Stomach (tissue), 9 donors: ENCODE data around the gene MLST8. TPM values are rescaled to one million over a fixed set of nuclear protein-coding genes. Genes with fewer than 3 reads are reported as not detected.
A peak's percentile ranks its signal among the peaks of the same experiment; 100 is the strongest.

Experiments
- DNase-seq, 2 donors: peaks; one replicate each; pipeline versions ENCODE4 v3.0.0 to v3.0.0-alpha.2; 2013 to 2019
- H3K27ac ChIP-seq, 5 donors: fragments of 200-600 bp in 4 of 5; sonication (generic) in 4 of 5; one replicate each; pipeline ENCODE4 v1.5.1; 2013 to 2019; ENCODE audit warnings: mild to moderate bottlenecking in 1 of 5, moderate library complexity in 1 of 5
- H3K27me3 ChIP-seq, 3 donors: fragments of 200-600 bp; sonication (generic); one replicate each; pipeline ENCODE4 v1.5.1; 2017 to 2019; ENCODE audit warnings: mixed run types in 1 of 3
- H3K36me3 ChIP-seq, 4 donors: fragments of 200-600 bp; sonication (generic); 1 replicate in 3 of 4; 2 replicates in 1 of 4; pipeline ENCODE4 v1.5.1; 2016 to 2019
- H3K4me1 ChIP-seq, 4 donors: fragments of 200-600 bp; sonication (generic); one replicate each; pipeline ENCODE4 v1.5.1; 2016 to 2019
- H3K4me3 ChIP-seq, 4 donors: fragments of 200-600 bp; sonication (generic) in 3 of 4; one replicate each; pipeline ENCODE4 v1.5.1; 2016 to 2019; ENCODE audit warnings: mild to moderate bottlenecking in 1 of 4
- H3K9me3 ChIP-seq, 4 donors: fragments of 200-600 bp; sonication (generic); one replicate each; pipeline ENCODE4 v1.5.1; 2016 to 2019
- CTCF ChIP-seq, 7 experiments: fragments of 450-650 bp in 4 of 7; fragments of 200-600 bp in 3 of 7; sonication (generic) in 3 of 7; IDR thresholded peaks; one replicate each; pipeline ENCODE4 v1.5.1; 2016 to 2019; ENCODE audit warnings: antibody characterized with exemption in 7 of 7, control low read depth in 2 of 7, mild to moderate bottlenecking in 1 of 7
- EP300 ChIP-seq: sonication (generic); formaldehyde crosslinking; IDR thresholded peaks from one replicate; pipeline ENCODE4 v1.6.1; 2017; ENCODE audit warnings: antibody characterized with exemption
- POLR2A ChIP-seq, 4 donors: fragments of 450-650 bp; IDR thresholded peaks; one replicate each; pipeline ENCODE4 v1.6.1; 2016; ENCODE audit warnings: antibody characterized with exemption in 4 of 4, control low read depth in 2 of 4, mild to moderate bottlenecking in 1 of 4, moderate library complexity in 1 of 4
- POLR2AphosphoS5 ChIP-seq, 3 donors: sonication (generic); formaldehyde crosslinking; IDR thresholded peaks; one replicate each; pipeline ENCODE4 v1.6.1; 2016; ENCODE audit warnings: antibody characterized with exemption in 3 of 3
- WGBS, 5 donors: extraction: QIAGEN DNeasy Blood & Tissue Kit in 3 of 5; methylation state at CpG; one replicate each; pipeline versions ENCODE4 v1.1.5 to v1.1.7; 2013 to 2018; 5-methylcytosine and 5-hydroxymethylcytosine counted together
- intact Hi-C: fragments of 100-400 bp; cut with DNase I; formaldehyde crosslinking; loops from one replicate; pipeline ENCODE4 v1.15.1; 2023; ENCODE audit warnings: low total_unique reads
- polyA plus RNA-seq, 3 donors: library from polyadenylated mRNA; stranded (reverse); fragments of 200-250 nt; gene quantifications; one replicate each; pipeline ENCODE4 v1.2.3, GENCODE V29; 2013
- total RNA-seq, 5 donors: library from RNA; depleted of rRNA; stranded (reverse); fragments of >200 nt; gene quantifications; one replicate each; pipeline versions ENCODE4 v1.1.0 to v1.2.3, GENCODE V29; 2014 to 2016
- donor health status: healthy with polysubstance abuse.
- donor health status: Bipolar disorder and iron deficiency.
- donor health status: healthy.

The MLST8 gene
- total and polyA plus RNA-seq, 8 donors = 7.5 to 235 (median 55.8) TPM

DNA sequence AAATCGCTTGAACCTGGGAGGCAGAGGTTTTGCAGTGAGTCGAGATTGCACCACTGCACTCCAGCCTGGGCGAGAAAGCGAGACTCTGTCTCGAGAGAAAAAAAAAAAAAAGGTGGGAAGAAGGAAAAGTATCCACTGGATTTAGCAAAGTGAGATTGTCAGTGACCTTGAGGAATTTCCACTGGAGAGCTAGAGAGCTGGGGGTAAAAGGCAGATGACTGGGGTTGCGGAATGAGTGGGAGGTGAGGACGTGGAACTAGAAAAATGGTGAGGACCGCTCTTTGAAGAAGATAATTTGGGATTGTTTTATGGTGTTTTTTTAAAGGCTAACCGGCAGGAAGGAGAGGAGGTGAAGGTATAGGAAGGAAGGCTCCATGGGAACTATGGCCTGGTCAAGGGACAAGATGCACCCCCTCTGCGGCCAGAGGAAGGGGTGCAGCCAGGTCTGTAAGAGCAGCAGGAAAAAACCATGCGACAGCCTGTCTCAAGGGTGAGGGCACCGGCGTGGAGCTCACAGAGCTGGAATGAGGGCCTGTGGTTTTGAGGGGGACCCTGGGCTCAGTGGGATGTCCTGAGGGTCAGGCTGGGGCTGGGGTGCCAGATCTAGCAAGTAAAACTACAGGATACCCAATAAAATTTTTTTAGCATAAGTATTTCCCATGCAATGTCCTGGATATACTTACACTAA, 694 bp upstream of the MLST8 start:
- intact Hi-C loops = loop anchor here (10.0 kb wide), 1 partner anchor 50 kb away; the partner anchor contains the start of gene ECI1
- H3K9me3 ChIP-seq = no peaks in the 10 kb centered on the region
- H3K27me3 ChIP-seq = no peaks in the 10 kb centered on the region
- peak overlapping the region; percentile 65 to 75 (median 69) for H3K4me3 ChIP-seq
- TF ChIP-seq CTCF (IDR thresholded peaks at IDR 0.05) (no peak), POLR2AphosphoS5 (IDR thresholded peaks at IDR 0.05) (no peak), EP300 (no peak), POLR2A (IDR thresholded peaks at IDR 0.05) (no peak)
- peaks cover 12 to 28% (median 22%) of the 10 kb centered on the region in 4 donors for H3K4me1 ChIP-seq
- no peak for DNase-seq
- peaks cover 27 to 32% (median 29%) of the 10 kb centered on the region in 4 donors for H3K36me3 ChIP-seq
- WGBS, 5 donors = 80 to 86% (median 84%) methylated on average over 13 of the region's 13 CpGs
- peak overlapping the region; percentile 95 to 99 (median 96) for H3K27ac ChIP-seq

- WGBS, 5 donors = 0 to 8% (median 6%) methylated on average over 2 to 16 of the region's 16 CpGs
- Histone ChIP-seq H3K36me3 (peaks cover 29 to 43% (median 38%) of the 10 kb centered on the region in 4 donors), H3K9me3 (no peaks in the 10 kb centered on the region), H3K4me1 (peaks cover 12 to 28% (median 23%) of the 10 kb centered on the region in 4 donors), H3K27me3 (no peaks in the 10 kb centered on the region), H3K27ac (peak overlapping the region; percentile 95 to 99 (median 96)), H3K4me3 (peak overlapping the region; percentile 65 to 75 (median 69))
- DNase-seq = no peak
- TF ChIP-seq EP300 (no peak), CTCF (IDR thresholded peaks at IDR 0.05) (no peak), POLR2AphosphoS5 (IDR thresholded peaks at IDR 0.05) (no peak), POLR2A (IDR thresholded peaks at IDR 0.05) (no peak)
- intact Hi-C loops = loop anchor here (10.0 kb wide), 1 partner anchor 49 kb away; the partner anchor contains the start of gene ECI1
These were observed 686 bp downstream of the MLST8 start for GRCh38 chr16:2205967-2206313.

- Histone ChIP-seq H3K4me3 (peak overlapping the region; percentile 65 to 75 (median 69)), H3K9me3 (no peaks in the 10 kb centered on the region), H3K27ac (peak overlapping the region; percentile 95 to 99 (median 96)), H3K4me1 (peaks cover 12 to 28% (median 24%) of the 10 kb centered on the region in 4 donors), H3K27me3 (no peaks in the 10 kb centered on the region), H3K36me3 (peaks cover 29 to 43% (median 38%) of the 10 kb centered on the region in 4 donors)
- intact Hi-C loops = loop anchor here (10.0 kb wide), 1 partner anchor 48 kb away; the partner anchor contains the start of gene ECI1
- TF ChIP-seq POLR2AphosphoS5 (IDR thresholded peaks at IDR 0.05) = no peak
- no peak for TF ChIP-seq CTCF (IDR thresholded peaks at IDR 0.05)
- no peak for TF ChIP-seq POLR2A (IDR thresholded peaks at IDR 0.05)
- no peak for TF ChIP-seq EP300
- DNase-seq = no peak
- 74 to 82% (median 79%) methylated on average over 18 of the region's 18 CpGs for WGBS, 5 donors
These were observed 1.1 kb downstream of the MLST8 start for GRCh38 chr16:2206420-2206779.

GRCh38 chr16:2206780-2207433, 1.7 kb downstream of the MLST8 start:
- H3K27ac ChIP-seq = peak overlapping the region in 1 of 5 donors; percentile 99
- H3K27me3 ChIP-seq = no peaks in the 10 kb centered on the region
- H3K9me3 ChIP-seq = no peaks in the 10 kb centered on the region
- no peak for DNase-seq
- peak overlapping the region in 2 of 4 donors; percentile 65 for H3K4me3 ChIP-seq
- H3K36me3 ChIP-seq = peaks cover 29 to 43% (median 38%) of the 10 kb centered on the region in 4 donors
- peaks cover 12 to 32% (median 27%) of the 10 kb centered on the region in 4 donors for H3K4me1 ChIP-seq
- intact Hi-C loops = loop anchor here (10.0 kb wide), 1 partner anchor 48 kb away; the partner anchor contains the start of gene ECI1
- TF ChIP-seq POLR2A (IDR thresholded peaks at IDR 0.05) (no peak), POLR2AphosphoS5 (IDR thresholded peaks at IDR 0.05) (no peak), CTCF (IDR thresholded peaks at IDR 0.05) (no peak), EP300 (no peak)
- 89 to 93% (median 91%) methylated on average over 9 to 23 of the region's 23 CpGs for WGBS, 5 donors
